PC-3 (cell line): ENCODE results near the gene PTRH1.

Experiments used
- EZH2 ChIP-seq: fragments of 300-600 bp; sonication (generic); IDR thresholded peaks from one replicate; pipeline ENCODE4 v1.6.1; 2017; ENCODE audit warnings: antibody characterized with exemption, mild to moderate bottlenecking, low read length; ENCODE audit not compliant: unreplicated experiment
- TF ChIP-seq, protein P1 (sequence below): fragments of 300-600 bp; sonication (generic); conservative IDR thresholded peaks from 2 replicates; pipeline ENCODE4 v1.5.1; 2017; ENCODE audit warnings: antibody characterized with exemption, low read depth, mild to moderate bottlenecking, low read length

DNA sequence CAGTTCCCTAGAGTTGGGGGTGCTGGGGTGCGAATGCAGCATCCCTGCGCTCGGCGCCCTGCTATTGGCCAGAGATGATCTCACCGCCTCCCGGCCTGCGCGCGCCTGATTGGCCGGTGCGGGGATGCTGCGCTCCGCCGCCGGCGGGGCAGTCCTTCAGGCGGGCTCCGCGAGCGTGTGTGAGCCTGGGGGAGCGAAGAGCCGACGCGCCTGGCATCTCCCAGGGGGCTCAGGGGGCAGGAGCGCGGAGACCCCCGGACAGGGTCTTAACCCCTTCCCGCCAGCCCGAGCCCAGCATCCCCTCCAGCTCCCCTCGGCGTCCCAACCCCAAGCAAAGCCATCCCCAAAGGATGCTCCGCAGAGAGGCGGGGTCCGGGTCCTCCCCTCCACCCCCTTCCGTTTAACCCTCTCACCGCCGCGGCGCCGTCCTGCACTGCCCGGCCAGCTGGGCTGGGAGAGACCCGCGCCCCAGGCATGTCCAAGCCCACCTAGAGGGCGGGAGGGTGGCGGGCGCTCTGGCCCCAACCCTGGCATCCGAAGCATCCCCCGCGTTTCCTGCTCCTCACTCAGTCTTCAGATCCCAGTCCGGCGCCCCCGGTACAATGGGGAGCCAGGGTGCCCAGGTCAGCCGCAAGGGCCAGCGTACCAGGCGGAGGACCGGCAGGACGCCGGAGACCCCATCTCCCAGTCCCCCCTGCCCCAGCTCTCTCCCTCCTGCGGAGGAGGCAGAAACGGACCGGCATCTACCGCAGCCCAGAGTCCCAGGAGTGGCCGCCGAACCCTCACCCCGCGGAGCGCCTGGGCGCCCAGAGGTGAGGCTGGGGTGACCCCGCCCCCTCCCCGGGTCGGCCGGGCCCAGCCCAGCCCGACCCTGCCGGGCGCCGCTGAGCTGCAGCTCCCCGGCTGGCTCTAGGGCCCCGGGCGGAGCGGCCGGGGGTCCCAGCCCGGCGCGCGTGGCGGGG is 38.9 kb upstream of the PTRH1 start:
- TF ChIP-seq, protein P1, sequence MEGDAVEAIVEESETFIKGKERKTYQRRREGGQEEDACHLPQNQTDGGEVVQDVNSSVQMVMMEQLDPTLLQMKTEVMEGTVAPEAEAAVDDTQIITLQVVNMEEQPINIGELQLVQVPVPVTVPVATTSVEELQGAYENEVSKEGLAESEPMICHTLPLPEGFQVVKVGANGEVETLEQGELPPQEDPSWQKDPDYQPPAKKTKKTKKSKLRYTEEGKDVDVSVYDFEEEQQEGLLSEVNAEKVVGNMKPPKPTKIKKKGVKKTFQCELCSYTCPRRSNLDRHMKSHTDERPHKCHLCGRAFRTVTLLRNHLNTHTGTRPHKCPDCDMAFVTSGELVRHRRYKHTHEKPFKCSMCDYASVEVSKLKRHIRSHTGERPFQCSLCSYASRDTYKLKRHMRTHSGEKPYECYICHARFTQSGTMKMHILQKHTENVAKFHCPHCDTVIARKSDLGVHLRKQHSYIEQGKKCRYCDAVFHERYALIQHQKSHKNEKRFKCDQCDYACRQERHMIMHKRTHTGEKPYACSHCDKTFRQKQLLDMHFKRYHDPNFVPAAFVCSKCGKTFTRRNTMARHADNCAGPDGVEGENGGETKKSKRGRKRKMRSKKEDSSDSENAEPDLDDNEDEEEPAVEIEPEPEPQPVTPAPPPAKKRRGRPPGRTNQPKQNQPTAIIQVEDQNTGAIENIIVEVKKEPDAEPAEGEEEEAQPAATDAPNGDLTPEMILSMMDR, result no peak
- no peak for TF ChIP-seq EZH2
